ENCODE results near the gene MPG.
"Not testable (repeated sequence)": the region's sequence is repeated elsewhere in the genome, so short reads cannot be mapped to it uniquely, and the experiment has no call there.

Gene MPG, protein sequence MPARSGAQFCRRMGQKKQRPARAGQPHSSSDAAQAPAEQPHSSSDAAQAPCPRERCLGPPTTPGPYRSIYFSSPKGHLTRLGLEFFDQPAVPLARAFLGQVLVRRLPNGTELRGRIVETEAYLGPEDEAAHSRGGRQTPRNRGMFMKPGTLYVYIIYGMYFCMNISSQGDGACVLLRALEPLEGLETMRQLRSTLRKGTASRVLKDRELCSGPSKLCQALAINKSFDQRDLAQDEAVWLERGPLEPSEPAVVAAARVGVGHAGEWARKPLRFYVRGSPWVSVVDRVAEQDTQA
- total RNA-seq, result 17.5 to 29.2 reads per million in 2 experiments

DNA sequence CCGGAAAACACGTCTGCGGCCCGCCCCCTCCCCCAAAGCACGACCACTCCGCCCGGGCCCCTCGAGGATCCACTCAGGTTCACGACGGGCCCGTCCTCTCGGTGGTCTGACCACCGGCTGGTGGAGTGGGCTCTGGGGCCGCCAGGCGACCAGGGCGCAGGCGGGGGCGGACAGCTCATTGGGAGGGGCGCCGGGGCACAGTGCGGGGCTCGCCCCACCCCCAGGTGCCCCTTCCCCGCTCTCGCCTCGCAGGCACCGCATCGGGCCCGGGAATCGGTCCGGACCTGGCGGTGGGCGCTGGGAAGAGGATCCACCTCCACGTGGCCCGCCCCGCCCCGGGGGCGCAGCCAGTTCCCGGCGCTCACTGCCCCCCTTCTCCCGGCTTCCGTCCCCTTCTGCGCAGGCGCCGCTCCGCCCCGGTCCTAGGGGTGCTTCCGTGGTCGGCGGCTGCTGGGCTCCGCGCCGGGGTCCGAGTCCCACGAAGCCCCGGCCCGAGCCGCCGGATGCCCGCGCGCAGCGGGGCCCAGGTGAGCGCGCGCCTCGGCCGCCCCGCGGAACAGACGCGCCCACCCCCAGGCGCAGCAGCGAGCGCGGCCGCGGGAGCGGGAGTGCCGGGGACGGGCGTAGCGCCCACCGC, at the start of gene MPG:
MPG (plus strand) TSS at position 419 of the 637 bp plus-strand sequence; CDS start at position 504, 85 bp downstream.
- DNase-seq (ENCODE audit: low read depth), result peak; percentile 72

DNA sequence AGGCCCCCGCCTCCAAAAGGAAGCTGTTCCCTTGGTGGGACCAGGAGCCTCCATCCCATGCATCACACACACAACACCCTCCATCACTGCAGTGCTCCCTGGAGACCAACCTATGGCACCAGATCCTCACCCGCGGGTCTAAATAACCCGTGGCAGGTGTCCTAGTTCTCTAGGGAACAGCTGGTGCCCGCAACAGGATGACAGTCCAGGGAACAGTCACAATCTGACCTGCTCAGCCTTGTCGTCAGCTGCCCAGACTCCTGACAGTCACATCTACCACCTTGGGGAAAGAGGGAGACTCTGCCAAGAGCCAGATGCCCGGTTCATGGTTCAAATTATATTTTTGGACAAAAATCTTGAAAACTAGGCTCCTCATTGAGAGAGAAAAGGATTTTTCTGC, 47.4 kb upstream of the MPG start:
- not testable (repeated sequence) for DNase-seq (ENCODE audit: low read depth)

DNA sequence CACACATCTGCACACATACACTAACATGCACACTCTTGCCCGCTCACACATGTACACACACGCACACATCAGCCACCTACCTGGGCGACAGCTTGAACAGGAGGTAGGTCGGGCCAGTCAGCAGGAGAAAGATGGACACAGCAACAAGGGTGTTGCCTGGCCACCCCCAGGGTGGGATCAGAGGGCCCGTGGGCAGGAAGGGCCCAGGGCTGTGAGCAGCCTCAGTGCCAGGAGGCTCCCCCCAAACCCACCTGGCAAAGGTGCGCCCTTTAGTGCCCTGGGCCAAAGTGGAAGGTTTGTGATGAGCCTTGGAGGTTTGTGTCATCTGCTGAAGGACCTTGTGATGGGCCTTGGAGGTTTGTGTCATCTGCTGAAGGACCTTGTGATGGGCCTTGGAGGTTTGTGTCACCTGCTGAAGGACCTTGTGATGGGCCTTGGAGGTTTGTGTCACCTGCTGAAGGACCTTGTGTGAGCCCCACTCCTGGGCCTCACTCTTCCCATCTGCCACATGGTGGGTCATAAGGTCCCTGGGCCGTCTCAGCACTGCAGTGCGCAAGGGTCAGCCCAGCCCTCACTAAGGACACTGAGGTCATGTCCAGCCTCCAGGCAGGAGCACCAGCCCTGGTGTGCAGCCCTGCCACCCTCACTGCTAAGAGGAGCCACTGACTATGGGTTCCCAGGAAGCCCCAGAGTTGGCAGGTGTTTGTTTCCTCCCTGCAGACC, 44.7 kb upstream of the MPG start:
- not testable (repeated sequence) for DNase-seq (ENCODE audit: low read depth)

DNA sequence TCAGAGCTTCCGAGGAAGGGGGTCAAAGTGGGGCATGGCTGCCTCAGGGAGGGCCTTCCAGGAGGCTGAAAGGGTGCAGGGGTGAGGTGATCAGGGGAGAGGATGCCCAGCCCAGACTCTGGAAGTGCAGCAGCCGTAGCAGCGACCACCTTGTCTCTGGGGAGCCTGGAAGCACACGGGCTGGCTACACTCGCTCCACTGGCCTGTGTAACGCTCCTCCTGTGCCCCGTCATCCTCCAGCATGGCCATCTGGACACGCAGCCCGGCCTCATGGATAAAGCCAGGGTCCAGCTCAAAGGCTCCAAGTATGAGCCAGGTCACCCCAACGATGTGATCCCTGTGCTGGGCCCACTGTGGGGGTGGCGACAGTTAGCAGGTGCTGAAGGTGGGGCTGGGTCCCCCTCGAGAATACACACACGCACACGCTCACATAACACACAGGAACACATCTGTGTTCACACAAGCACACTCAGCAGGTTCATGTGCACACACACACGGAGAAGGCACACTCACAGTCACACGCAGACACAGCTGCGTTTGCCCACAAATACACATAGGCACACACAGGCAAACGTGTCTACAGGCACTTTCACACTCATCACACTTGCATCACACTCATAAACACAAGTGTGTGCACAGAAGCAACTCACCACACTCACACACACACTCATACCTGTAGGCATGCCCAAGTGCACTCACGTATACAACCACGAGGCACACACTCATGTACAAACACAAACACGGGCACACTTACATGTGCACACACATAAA, 44.0 kb upstream of the MPG start:
- DNase-seq (ENCODE audit: low read depth), result no peak

DNA sequence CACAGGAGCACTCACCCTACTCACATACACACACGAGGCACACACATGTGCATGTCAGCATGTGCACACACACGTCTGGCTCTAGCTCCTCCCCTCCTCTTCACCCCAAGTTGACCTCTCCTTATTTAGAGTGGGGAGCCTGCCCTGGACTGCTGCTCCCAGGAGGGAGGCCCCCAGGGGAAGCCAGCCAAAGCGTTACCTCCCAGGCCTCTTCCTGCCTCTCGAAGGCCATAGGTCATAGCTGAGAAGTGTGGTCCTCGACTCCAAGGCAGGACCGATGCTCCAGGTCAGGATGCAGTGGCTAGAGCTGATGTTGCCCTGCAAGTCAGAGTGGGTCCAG, 43.4 kb upstream of the MPG start:
- no peak for DNase-seq (ENCODE audit: low read depth)

DNA sequence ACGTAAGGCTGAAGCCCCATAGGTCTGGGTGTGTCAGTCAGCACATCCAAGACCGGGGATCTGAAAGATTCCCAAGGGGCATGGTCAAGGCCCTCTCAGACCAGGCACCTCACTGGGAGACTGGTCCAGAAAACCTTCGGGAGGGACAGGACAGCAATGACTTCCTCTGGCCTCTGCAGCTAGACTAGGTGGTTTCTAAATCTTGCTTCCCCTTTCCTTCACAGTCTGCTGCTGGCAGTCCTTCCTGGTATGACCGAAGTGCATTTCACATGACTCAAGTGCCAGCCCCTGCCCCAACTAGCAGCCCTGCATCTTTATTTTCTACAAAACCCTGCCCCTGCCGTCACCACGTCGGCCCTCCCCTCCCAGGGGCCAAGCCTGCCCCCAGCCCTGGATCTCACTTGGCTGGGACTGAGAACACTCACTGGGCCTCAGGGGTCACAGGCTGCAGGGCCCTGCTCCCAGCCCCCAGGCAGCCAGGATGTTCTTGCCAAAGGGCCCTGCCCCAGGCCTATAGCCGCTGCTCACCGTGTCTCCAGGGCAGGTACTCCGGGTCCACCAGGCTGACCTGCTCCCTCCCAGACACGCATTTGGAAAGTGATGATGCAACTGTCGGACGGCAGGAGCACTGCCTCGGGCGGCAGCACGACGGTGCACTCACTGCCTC, 42.9 kb upstream of the MPG start:
- DNase-seq (ENCODE audit: low read depth), result no peak

DNA sequence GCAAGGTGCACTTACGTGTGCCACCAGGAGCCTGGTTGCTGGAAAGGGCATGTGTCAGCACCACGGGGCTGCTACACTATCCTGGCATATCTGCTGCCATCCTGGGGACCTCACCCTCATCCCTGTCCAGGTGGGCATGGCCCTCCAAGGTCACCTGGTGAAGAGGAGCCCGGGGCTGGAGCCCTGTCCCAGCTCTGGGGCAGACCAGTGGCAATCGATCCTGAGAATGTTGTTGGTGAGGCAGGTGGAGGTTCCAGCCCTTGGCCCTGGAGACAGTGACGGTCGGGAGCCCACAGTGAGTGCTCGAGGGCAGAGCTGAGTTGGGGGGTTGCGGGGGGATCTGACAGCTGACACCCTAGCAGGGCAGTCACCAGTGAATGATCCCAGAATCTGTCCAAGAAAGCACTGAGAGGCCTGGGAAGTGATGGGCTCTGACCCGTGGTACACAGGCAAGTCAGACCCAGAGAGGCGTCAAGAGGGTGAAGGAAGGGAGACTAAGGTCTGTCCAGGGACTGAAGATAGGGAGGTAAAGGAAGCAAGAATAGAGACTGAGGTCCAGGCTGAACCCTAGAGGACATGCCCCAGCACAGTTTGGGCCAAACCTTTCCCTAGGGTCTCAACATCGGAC, 42.2 kb upstream of the MPG start:
- DNase-seq (ENCODE audit: low read depth), result no peak

DNA sequence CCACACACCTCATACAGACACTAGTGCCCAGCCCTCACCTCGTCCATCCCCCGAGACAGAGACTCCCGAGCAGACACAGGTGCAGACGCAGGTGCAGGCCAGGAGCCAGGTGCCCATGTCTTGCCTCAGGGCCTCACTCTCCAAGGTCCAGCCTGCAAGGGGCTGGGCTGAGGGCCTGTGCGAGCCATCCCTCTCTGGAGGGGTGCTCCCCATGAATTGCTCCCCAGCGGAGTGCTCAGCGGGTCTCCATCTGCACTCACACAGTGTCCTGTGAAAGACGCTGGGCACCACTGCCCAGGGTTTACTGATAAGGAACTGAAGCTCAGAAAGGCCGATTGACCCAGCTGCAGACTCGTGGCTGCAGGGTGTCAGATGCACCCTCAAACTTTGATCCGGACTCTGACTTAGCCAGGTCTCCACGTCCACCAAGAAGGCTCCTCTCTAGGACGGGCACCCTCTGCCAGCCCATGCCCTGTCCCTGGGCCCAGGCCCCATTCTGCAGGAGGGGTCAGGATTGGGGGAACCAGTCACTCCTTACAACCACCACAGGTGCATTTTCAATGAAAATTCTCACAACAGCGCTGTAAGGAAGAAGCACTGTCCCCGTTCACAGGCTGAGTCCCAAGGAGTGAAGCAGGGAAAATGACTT, 41.6 kb upstream of the MPG start:
- DNase-seq (ENCODE audit: low read depth), result no peak

DNA sequence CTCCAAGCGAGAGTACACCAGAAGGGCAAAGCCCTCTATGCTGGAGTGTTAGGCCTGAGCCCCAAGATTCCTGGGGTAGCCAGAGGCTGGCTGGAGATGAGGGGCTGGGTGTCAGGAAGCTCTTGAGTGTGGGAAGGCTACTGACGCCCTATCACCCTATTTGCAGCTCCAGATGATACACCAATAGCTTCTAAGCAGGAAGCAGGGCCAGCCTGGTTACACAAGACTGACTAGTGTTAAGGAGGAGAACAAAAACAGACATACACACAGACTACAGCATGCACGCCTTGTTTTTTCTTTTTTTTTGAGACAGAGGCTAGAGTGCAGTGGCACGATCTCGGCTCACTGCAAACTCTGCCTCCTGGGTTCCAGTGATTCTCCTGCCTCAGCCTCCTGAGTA, 40.5 kb upstream of the MPG start:
- no peak for DNase-seq (ENCODE audit: low read depth)

DNA sequence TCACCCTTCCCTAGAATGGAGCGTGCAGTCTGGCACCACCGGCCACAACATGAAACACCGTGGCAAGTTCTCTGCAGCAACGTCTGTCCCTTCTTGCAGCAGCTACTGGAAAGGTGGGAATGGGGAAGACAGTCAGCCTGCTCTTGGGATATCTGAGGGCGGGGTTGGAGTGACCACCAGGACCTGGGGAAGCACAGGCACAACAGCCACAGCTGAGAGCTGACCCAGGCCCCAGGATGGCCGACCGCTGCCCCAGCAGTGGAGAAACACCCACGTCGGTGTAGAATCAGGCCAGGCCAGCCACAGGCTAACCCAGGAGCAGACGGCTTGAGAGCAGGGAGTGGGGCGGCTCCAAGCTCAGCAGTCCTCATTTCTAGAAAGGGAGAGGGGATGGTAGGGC, 39.8 kb upstream of the MPG start:
- not testable (repeated sequence) for DNase-seq (ENCODE audit: low read depth)

DNA sequence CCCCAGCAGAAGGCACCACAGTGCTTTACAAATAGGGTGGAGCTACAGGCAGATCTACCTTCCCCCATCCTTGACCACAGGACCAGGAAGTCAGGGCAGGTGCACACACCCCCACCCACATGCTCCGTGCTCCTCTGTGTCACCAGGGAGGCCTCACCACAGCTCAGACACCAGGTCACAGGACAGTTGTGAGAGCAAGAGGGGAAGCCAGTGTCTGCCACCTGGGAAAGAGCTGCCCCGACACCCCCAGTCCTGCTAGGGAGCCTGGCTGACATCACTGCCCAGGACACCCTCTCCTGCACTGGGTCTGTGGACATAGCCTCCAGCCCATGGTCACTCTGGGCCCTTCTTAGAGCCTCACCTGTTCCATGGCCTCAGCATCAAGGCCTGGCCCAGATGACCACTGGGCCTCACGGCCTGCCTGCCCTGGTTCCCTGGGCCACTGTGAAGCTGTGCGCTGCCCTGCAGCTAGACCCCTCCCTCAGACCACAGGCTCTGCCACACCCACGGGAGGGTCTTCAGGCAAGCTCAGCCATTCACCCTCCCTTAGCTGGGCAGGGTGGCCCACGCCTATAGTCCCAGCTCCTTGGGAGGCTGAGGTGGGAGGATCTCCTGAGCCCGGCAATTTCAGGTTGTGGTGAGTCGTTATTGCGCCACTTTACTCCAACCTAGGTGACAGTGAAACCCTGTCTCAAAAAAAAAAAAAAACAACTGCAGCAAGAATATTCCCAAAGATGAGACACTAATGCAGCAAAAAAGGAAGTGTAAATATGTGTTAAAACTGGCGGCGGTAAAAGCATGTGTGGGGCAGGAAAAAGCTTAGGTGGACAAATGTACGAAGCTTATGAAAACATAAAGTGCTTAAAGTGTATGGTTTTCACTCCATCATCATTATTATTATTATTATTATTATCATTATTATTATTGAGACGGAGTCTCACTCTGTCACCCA, 38.8 kb upstream of the MPG start:
- no peak for DNase-seq (ENCODE audit: low read depth)

DNA sequence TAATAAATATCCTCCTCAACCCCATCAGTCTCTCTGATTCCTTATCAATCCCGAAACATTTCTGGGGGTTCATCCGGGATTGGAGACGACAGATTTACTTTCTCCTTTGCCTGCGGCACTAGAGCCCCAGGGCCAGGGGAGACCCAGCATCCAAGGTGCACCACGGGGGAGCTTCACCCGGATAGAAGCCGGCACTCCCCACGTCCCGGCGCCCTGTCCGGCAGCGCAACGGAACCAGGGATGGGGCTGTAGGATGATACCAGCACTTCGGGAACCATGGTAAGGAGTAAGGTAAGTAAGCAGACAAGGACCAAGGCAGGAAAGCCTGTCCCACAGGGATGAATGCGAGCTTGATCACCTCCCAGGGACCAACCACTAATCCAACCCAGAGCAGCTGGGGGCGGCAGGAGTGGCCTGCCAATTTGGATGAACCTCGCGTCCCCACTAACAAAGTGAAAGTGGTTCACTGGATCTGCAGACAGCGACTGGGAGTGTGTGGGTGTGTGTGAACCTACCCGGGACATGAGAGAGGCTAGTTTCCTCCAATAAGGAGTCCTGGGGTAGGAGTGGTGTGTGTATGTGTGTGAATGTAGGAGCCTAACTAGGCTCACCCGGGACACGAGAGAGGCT, 36.5 kb upstream of the MPG start:
- DNase-seq (ENCODE audit: low read depth), result no peak

DNA sequence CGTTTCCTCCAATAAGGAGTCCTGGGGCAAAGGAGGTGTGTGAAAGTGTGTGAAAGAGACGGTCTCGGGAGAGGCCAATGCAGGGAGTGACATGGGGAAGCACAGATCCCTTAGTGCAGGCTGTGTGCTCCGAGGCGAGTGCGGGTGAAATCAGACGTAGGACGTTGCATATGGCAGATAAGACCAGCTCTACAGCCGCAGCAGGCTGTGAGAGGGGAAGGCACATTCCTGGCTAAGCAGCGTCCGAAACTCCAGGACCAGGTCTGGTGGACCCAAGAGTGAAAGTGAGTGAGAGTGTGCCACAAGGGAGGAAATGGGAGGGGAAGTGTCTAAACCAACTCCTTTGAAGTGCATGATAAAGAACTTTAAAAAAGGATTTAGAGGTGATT, 36.0 kb upstream of the MPG start:
- DNase-seq (ENCODE audit: low read depth), result no peak

DNA sequence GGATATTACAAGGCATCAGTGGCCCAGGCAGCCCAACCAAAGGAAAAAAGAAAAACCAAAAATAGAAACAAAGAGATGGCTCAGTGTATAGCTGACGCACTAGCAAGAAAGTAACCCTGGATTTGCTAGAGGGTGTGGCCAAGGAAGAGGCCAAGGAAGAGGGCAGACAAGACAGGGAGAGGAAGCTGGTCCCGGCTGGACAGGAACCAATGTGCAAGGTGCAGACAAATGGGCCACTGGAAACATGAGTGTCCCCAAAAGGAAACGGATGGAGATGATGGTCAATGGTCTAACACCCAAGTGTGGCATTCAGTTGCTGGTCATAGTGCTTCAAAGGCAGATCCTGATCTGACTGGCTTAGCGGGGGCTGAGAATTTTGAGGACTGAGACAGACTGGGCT, 35.3 kb upstream of the MPG start:
- no peak for DNase-seq (ENCODE audit: low read depth)

DNA sequence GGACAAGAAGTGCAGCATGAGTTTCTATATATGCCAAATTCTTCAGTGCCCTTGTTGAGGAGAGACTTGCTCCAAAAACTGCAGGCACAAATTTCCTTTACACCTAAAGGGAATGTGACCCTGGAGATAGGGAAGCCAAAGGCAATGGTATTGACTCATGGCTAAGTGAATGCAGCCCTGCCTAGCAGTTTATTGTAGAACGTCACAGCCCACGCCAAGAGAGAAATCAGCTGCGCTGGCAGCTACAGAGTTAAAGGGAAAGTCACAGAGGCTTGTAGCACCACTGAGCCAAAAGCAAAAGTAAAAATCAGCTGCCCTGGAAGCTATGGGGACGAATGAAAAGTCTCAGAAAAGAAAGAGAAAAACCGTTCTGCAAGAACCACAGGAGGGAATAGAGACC, 34.7 kb upstream of the MPG start:
- no peak for DNase-seq (ENCODE audit: low read depth)

DNA sequence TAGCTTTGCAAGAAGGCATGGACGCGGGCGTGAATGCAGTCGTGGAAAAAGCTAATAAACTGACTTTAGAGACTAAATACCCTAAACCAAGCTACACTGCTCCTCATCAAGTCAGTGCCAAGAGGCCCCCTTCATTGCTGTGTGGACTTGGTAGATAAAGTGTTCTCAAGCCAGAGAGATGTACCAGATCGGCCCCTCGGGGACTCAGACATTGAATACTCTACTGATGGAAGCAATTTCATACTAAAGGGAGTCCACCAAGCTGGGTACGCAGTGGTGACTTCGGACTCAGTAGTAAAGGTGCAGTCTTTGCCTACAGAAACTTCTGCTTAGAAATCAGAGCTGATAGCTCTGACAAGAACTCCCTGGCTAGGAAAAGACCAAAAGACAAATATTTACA, 33.4 kb upstream of the MPG start:
- no peak for DNase-seq (ENCODE audit: low read depth)

DNA sequence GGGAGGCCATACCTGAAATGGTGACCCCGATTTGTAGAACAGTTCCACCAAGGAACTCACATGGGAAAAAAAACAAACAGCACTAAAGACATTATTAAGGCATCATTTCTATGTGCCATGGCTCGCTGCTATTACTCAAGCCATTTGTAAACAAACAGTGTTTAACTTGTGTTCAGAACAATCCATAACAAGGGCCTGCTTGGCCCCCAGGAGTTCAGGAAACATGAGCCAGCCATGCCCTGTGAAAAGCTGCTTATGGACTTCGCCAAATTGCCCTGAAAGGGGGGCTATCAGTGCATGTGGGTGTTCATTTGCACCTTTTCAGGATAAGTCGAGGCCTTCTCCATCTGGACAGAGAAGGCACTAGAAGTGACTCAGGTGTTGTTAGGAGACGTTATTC, 32.6 kb upstream of the MPG start:
- no peak for DNase-seq (ENCODE audit: low read depth)

DNA sequence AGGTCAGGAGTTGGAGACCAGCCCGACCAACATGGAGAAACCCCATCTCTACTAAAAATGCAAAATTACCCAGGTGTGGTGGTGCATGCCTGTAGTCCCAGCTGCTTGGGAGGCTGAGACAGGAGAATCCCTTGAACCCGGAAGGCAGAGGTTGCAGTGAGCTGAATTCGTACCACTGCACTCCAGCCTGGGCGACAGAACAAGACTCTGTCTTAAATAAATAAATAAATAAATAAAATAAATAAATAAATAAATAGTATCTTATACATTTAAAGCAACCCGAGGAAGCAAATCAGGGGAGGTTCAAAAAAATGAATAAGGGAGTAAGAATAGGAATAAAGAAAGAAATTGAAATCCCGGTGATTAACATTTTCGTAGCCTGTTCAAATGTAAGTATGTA, 31.5 kb upstream of the MPG start:
- DNase-seq (ENCODE audit: low read depth), result not testable (repeated sequence)

DNA sequence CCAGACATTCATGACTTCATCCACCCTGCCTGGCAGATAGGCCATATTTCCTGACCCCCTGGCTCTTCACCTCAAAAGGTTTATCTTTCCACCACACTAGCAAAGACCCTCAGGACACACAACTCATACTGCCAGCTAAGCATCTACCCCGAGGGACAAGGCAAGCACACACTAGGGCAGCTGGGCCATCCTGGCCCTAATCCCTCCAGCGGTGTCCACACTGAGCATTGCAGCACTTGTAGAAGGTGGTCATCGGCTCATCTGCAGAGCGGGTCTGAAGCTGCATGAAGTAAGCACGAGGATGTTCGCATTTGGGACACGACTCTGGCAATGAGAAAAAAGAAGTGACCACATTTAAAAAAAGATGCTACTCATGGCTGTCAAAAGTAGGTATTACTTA, 30.8 kb upstream of the MPG start:
- no peak for DNase-seq (ENCODE audit: low read depth)
